ENCODE data around the gene NENF.

DNA sequence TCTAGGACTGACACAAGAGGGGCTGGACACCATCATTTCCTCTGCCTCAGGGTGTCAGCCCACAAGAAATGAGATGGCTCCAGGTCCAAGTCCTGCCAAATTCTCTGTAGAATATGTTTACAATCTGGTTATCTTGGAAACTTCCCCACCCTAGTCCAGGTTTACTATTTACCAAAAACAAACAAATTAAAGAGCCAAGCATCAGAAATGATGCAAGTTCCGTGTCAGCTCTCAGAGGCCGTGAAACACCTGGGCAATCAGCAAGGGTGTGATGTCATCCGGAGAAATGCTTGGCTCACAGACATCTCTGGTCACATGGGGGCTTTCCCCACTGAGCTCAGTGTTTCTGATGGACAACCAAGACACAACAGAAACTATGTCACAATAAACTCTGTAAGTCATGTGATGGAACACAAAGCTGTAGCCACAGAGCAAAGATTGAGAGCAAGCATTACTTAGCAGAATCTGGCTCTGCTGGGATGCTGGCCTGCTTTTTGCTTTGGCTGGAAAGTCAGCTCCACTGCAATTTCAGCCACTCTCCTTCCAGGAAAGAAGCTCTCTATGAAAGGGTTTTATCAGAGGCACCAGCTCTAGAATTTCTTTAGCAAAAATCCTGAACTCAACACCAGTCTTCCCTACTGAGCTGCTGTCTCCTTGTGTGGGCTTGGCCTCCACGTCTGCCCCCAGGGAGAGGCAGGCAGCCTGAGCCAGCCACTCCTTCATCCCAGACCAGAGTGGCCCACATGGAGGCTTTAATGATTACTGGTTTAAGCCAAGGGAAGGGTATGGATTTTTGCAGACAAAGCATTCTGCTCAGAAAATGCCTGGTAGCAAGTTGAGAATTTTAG lies 55.9 kb downstream of the NENF start:
- TF ChIP-seq MXI1 (conservative IDR thresholded peaks at IDR 0.05; ENCODE audit: poor library complexity, severe bottlenecking) (no peak), POLR2AphosphoS5 (IDR thresholded peaks at IDR 0.05) (peak; percentile 25), EZH2 (IDR thresholded peaks at IDR 0.05; ENCODE audit: borderline replicate concordance, insufficient read depth, low read length, poor library complexity, severe bottlenecking) (no peak), TAF1 (IDR thresholded peaks at IDR 0.05; ENCODE audit: low read depth) (no peak), CTCF (IDR thresholded peaks at IDR 0.05; ENCODE audit: poor library complexity, severe bottlenecking) (no peak), SMC3 (conservative IDR thresholded peaks at IDR 0.05; ENCODE audit: poor library complexity) (no peak), EP300 (conservative IDR thresholded peaks at IDR 0.05; ENCODE audit: poor library complexity, severe bottlenecking) (no peak), REST (IDR thresholded peaks at IDR 0.05; ENCODE audit: borderline replicate concordance) (no peak), RAD21 (conservative IDR thresholded peaks at IDR 0.05) (no peak)

Measured in neural cell (in vitro differentiated cells).